GM23338 (cell line): ENCODE measurements around the gene CAPZB.

Source experiments
- CREB1 ChIP-seq: fragments of 250-450 bp; sonication (Bioruptor Pico); IDR thresholded peaks from 2 replicates; pipeline ENCODE4 v1.5.0; 2020; ENCODE audit warnings: low read depth, mild to moderate bottlenecking, moderate library complexity
- CTCF ChIP-seq, 2 experiments: fragments of 200-600 bp in 1 of 2; sonication (generic) in 1 of 2; conservative IDR thresholded peaks; 2 replicates each; pipeline versions ENCODE4 v1.5.1 to v1.6.1; 2016 to 2017; ENCODE audit warnings: antibody characterized with exemption in 2 of 2, low read depth in 2 of 2, mild to moderate bottlenecking in 2 of 2, moderate library complexity in 1 of 2
- EZH2 ChIP-seq: fragments of 200-600 bp; sonication (generic); IDR thresholded peaks from one replicate; pipeline ENCODE4 v1.8.0; 2017; ENCODE audit warnings: antibody characterized with exemption, mild to moderate bottlenecking, low read depth; ENCODE audit not compliant: unreplicated experiment
- EZH2phosphoT487 ChIP-seq: fragments of 200-600 bp; sonication (generic); IDR thresholded peaks from one replicate; pipeline ENCODE4 v1.8.1; 2018; ENCODE audit warnings: antibody characterized with exemption; ENCODE audit not compliant: unreplicated experiment
- JUNB ChIP-seq: IDR thresholded peaks from one replicate; pipeline ENCODE4 v1.6.1; 2016; ENCODE audit warnings: antibody characterized with exemption; ENCODE audit not compliant: unreplicated experiment
- POLR2AphosphoS5 ChIP-seq: IDR thresholded peaks from 2 replicates; pipeline ENCODE4 v1.6.1; 2016; ENCODE audit warnings: antibody characterized with exemption, low read depth
- REST ChIP-seq: IDR thresholded peaks from one replicate; pipeline ENCODE4 v1.6.1; 2018; ENCODE audit warnings: antibody characterized with exemption; ENCODE audit not compliant: unreplicated experiment
- ZNF331 ChIP-seq: fragments of 250-450 bp; sonication (Bioruptor Pico); IDR thresholded peaks from 2 replicates; pipeline ENCODE4 v1.5.0; 2020; ENCODE audit warnings: low read depth, mild to moderate bottlenecking, moderate library complexity

GRCh38 chr1:19356266-19356665 is 129.1 kb downstream of the CAPZB start:
- TF ChIP-seq EZH2 = no peak
- no peak for TF ChIP-seq CTCF (conservative IDR thresholded peaks at IDR 0.05; ENCODE audit: low read depth in 2 of 2)
- no peak for TF ChIP-seq ZNF331 (CRISPR knock-in tag)
- TF ChIP-seq REST = no peak
- no peak for TF ChIP-seq POLR2AphosphoS5
- TF ChIP-seq CREB1 (CRISPR knock-in tag) = no peak
- no peak for TF ChIP-seq JUNB
- TF ChIP-seq EZH2phosphoT487 = no peak
